GM21717 (cell line): Measurements from ENCODE around the gene NEURL3.
"Not testable (repeated sequence)": the region's sequence is repeated elsewhere in the genome, so short reads cannot be mapped to it uniquely, and the experiment has no call there.

ENCODE experiments used
- ATAC-seq: cut with Tn5 transposase; IDR thresholded peaks from one replicate; pipeline ENCODE4 v1.9.1; 2021; ENCODE audit warnings: mild to moderate bottlenecking, moderate library complexity; ENCODE audit not compliant: unreplicated experiment

NEURL3 gene

GRCh38 chr2:96486696-96487095 lies 18.5 kb downstream of the NEURL3 start:
- no peak for ATAC-seq

- peak; percentile 87 for ATAC-seq
These were observed 19.2 kb downstream of the NEURL3 start for GRCh38 chr2:96485751-96486651.

DNA sequence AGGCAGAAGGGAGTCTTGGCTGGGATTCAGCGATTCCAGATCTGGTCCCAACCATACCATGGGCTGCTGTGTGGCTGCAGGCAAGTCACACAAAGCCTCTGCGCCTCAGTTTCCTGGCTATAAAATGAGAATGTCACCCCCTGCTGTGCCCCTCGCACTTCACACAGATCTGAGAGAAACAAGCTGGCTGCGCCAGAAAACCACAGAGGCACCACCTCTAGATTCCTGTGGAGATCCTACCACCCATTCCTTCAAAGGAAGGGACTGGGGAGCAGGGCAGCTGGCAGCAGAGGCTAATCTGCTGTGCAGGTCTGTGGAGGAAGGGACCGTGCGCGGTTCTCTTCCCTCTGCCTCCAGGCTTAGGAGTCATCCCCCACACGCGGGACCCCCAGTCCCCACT lies 19.8 kb downstream of the NEURL3 start:
- ATAC-seq = no peak

DNA sequence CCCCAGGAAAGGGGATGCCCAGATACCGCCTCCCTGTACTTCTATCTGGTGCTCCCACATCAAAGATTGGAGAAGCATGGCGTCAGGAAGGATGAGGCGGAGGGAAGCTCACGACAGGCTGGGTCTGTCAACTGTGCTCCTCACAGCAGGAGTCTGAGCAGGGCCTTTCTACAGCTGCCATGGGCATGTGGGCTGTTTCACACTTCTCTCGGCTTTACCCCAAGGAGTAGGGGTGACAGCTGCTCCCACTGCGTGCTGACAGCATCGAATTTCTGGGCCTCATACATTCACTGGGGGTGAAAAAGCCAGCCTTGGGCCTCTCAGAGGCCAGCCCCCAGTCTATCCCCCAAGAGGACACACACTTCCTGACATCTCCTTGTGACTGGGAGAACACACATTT lies 21.1 kb downstream of the NEURL3 start:
- ATAC-seq = no peak

- ATAC-seq = no peak
These were observed 27.7 kb downstream of the NEURL3 start for GRCh38 chr2:96477458-96477857.

DNA sequence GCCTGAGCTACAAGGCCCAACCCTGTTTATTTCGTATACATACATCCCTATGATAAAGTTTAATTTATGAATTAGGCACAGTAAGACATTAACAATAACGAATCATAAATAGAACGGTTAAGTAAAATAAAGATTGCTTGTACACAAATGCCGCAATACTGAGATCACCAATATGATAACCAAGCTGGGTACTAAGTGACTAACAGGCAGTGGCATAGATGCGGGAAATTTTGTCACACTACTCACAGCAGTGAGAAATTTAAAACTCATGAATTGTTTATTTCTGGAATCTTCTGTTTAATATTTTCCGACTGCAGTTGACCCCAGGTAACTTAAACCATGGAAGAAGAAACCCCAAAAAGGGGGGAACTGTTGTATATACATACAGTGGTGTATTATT lies 33.4 kb downstream of the NEURL3 start:
- ATAC-seq = no peak

DNA sequence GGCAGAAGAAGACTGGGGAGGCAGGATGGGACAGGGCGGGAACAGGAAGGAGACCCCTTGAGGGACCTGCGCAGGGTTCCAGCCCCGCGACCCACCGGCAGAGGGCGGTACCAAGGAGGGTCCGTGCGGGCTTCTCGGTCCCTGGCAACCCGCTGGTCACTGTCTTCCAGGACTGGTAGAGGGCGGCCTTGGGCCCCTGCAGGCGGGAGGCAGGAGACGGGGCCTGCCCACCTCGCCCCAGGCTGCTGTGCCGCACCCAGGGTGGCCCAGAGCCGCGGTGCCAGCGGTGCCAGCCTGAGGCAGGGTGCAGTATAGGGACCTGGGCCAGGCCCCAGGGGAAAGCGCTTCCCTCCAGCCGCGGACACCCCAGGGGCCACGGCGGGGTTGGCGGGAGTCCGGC lies 34.5 kb downstream of the NEURL3 start:
- ATAC-seq = no peak

- no peak for ATAC-seq
These were observed 35.0 kb downstream of the NEURL3 start for GRCh38 chr2:96470109-96470508.

- ATAC-seq = no peak
These were observed 36.3 kb downstream of the NEURL3 start for GRCh38 chr2:96468904-96469303.

DNA sequence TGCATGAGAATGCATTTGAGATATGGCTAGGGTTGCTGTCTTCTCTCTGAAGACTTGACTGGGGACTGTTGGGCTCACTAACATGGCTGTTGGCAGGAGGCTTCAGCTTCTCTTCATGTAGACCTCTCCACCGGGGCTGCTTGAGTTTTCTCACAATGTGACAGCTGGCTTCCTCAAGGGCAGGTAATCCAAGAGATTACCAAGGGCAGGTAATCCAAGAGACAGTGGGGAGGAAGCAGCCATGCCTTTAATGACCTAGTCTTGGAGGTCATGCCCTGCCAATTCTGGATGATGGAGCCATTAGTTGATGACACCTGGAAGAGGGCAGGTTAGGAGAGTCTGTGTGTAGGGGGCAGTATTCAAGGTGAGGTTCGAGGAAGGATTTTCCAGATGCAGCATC lies 40.5 kb downstream of the NEURL3 start:
- ATAC-seq = no peak

GRCh38 chr2:96464061-96464460 lies 41.1 kb downstream of the NEURL3 start:
- ATAC-seq = no peak

- no peak for ATAC-seq
These were observed 42.0 kb downstream of the NEURL3 start for GRCh38 chr2:96463119-96463518.

DNA sequence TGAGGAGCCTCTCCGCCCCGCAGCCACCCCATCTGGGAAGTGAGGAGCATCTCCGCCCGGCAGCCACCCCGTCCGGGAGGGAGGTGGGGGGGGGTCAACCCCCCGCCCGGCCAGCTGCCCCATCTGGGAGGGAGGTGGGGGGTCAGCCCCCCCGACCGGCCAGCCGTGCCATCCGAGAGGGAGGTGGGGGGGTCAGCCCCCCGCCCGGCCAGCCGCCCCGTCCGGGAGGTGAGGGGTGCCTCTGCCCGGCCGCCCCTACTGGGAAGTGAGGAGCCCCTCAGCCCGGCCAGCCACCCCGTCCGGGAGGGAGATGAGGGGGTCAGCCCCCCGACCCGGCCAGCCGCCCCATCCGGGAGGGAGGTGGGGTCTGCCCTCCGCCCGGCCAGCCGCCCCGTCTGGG lies 43.5 kb downstream of the NEURL3 start:
- not testable (repeated sequence) for ATAC-seq

GRCh38 chr2:96452053-96452452 lies 53.1 kb downstream of the NEURL3 start:
- no peak for ATAC-seq

DNA sequence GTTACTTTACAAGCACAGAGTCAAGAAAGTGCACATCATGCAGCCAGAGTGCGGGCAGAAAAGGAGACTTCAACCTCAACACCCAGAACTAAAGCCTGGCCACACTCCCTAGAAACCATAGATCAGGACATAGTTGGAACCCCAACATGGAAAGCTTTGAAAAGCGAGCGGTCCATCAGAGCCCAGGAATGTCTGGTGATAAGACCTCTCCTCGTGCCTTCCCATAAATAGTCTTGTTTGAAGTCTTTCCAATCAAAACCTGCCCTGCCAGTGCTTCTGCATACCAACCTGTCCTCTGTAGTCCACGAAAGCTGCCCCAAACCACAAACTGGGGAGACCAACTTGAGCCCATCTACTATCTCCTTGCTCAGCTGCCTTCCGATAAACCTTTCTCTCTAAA lies 55.5 kb downstream of the NEURL3 start:
- ATAC-seq = no peak

DNA sequence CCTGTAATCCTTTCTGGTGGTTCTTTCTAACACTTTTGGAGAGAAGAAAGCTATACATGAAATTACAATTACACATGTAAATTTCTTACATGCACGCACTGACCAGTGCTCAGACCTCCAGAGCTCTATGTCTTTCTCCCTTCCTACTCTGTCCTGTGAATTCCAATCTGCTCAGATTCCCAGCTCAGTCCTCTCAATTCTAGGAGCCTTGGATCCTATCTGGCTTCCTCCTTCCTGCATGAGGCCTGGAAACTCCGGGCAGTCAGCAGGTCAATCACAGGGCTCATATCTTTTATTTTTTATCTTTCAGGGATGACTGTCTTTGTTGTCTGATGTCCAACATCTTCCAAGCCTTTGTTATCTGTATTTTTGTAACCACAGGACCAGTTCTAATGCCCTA lies 56.0 kb downstream of the NEURL3 start:
- no peak for ATAC-seq

GRCh38 chr2:96447726-96448125 lies 57.4 kb downstream of the NEURL3 start:
- no peak for ATAC-seq
